Measurements from ENCODE around the gene SIGLEC5.

Gene SIGLEC5

DNA sequence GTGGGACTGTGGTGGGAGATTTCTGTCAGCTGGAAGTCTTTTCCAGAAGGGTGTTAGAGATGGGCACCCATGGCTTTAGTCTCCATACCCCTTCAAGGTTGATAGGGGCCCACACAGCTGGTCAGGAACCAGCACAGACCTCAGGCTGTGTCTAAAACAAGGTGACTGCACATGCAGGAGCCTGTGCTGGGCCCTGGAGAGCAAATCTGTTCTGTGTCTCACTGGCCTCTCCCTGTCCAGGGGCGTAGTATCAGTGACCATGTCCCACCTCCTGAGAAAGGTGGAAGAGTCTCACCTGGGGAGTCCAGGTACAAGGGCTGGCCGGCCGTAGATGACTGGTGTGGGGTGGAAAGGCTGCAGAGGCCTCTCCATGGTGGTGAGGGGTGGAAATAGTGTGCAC, 39.8 kb downstream of the SIGLEC5 start:
- DNase-seq (ENCODE audit: low read depth in 2 of 3, low spot score in 1 of 3) = no peak

DNA sequence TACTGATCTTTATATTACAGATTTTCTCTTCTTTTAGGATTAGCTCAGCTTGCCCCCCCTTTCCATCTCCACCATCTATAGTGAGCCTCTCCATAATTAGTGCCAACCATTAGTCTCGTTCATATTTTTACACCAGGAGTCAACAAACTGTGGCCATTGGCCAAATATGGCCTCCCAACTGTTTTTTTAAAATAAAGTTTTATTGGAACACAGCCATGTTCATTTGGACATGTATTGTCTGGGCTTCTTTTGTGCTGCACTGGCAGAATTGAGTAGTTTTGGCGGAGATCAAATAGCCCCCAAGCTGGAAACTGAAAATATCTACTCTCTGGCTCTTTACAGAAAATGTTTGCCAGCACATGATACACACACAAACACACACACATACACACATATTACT, 40.7 kb downstream of the SIGLEC5 start:
- DNase-seq (ENCODE audit: low read depth in 2 of 3, low spot score in 1 of 3) = no peak

DNA sequence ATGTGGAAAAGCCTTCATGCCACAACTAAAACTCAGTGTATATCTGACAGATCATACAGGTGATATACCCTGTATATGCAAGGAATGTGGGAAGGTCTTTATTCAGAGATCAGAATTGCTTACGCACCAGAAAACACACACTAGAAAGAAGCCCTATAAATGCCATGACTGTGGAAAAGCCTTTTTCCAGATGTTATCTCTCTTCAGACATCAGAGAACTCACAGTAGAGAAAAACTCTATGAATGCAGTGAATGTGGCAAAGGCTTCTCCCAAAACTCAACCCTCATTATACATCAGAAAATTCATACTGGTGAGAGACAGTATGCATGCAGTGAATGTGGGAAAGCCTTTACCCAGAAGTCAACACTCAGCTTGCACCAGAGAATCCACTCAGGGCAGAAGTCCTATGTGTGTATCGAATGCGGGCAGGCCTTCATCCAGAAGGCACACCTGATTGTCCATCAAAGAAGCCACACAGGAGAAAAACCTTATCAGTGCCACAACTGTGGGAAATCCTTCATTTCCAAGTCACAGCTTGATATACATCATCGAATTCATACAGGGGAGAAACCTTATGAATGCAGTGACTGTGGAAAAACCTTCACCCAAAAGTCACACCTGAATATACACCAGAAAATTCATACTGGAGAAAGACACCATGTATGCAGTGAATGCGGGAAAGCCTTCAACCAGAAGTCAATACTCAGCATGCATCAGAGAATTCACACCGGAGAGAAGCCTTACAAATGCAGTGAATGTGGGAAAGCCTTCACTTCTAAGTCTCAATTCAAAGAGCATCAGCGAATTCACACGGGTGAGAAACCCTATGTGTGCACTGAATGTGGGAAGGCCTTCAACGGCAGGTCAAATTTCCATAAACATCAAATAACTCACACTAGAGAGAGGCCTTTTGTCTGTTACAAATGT, 42.7 kb downstream of the SIGLEC5 start:
- no peak for DNase-seq (ENCODE audit: low read depth in 2 of 3, low spot score in 1 of 3)

DNA sequence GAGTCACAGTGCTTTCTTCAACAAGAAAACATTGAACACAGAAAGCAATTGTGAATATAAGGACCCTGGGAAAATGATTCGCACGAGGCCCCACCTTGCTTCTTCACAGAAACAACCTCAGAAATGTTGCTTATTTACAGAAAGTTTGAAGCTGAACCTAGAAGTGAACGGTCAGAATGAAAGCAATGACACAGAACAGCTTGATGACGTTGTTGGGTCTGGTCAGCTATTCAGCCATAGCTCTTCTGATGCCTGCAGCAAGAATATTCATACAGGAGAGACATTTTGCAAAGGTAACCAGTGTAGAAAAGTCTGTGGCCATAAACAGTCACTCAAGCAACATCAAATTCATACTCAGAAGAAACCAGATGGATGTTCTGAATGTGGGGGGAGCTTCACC, 43.4 kb downstream of the SIGLEC5 start:
- DNase-seq (ENCODE audit: low read depth in 2 of 3, low spot score in 1 of 3) = no peak

DNA sequence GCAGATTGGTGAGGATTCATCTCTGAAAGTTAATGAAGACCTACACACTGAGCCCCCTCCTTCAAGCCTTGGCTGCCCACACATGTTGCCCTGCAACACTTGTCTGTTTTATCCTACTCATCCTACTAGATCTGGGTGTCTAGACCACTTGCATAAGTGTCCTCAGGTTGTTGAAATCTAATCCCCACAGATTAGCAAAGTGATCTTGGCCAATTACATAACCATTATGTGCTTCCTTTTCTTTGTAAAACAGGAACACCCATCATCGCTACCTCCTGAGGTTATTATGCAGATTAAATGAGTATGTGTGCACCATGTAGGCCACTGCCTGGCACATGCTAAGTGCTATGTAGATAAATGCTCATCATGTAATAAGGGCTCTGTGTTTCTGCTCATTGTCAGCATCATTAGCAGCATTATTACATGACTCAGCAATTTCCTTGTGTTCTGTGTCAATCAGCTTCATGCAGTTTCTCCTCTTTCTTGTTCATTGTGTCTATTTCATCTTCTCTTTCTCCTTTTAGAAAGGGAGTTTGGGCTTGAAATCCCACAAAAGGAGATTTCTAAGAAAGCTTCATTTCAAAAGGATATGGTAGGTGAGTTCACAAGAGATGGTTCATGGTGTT, 44.0 kb downstream of the SIGLEC5 start:
- DNase-seq (ENCODE audit: low read depth in 2 of 3, low spot score in 1 of 3) = no peak

DNA sequence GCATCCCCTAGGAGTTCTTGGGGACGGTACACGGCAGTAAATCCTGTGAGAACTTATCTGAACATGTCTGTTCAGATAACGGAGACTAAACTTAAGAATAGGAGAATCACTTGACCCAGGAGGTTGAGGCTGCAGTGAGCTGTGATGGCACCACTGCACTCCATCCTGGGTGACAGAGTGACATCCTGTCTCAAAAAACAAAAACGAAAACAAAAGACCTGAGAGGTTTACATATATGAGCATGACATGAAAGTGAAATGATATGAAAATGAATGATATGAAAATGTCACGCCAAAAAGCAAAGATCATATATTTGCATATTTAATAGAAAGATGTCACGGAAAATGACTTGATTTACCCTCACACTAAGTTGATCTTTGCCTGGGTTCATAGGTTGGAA, 53.4 kb downstream of the SIGLEC5 start:
- DNase-seq (ENCODE audit: low read depth in 2 of 3, low spot score in 1 of 3) = no peak

DNA sequence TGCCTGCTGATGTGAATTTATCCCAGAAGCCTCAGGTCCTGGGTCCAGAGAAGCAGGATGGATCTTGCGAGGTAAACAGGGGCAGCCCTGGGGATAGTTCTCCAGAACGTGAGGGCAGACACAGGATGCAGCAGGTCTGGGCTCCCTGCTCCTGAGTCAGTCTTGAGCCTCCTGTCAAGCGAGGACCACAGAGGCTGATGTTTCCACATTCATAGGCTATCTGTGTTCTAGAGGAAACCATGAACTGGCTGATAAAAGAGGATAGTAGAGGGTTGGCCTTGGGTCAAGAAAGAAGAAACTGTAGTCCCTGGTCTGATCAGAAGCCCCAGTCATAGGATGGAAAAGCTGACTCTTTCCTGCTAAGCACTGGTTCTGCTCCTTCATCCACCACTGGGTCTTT, 56.9 kb downstream of the SIGLEC5 start:
- no peak for DNase-seq (ENCODE audit: low read depth in 2 of 3, low spot score in 1 of 3)

DNA sequence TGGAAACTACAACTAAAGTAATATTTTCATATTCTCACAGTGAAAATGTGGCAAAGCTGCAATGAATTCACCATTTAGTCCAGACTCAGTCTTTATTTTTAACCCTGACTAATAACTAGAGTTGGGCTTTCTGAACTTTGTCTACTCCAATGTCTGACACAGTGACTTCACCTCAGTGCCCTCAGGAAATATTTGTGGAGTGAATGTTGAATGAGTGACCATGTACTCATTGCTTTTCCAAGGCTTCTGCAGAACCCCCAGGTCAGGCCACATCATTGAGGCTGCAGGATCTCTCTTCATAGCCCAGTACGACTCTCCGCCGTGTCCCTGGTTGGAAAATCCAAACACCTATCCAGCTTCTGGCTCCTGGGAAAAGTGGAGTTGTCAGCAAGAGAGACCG, 57.3 kb downstream of the SIGLEC5 start:
- no peak for DNase-seq (ENCODE audit: low read depth in 2 of 3, low spot score in 1 of 3)

DNA sequence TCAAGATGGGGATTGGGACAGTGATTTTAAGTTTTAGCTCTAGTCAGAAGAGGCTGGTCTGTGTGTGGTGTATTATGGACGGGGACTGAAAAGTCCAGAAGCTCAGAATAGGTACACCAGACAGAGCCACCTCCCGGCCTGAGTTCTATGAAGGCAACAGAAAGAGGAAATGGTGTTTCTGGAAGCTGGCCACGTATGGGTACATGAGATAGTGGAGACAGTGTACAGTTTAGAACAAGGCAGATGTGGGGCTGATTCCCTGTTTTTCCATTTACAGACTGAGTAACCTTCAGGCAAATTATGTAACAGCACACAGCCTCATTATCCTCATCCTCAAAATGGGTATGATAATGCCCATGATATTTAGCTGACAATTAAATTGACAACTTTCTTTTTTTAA, 57.8 kb downstream of the SIGLEC5 start:
- DNase-seq (ENCODE audit: low read depth in 2 of 3, low spot score in 1 of 3) = no peak

DNA sequence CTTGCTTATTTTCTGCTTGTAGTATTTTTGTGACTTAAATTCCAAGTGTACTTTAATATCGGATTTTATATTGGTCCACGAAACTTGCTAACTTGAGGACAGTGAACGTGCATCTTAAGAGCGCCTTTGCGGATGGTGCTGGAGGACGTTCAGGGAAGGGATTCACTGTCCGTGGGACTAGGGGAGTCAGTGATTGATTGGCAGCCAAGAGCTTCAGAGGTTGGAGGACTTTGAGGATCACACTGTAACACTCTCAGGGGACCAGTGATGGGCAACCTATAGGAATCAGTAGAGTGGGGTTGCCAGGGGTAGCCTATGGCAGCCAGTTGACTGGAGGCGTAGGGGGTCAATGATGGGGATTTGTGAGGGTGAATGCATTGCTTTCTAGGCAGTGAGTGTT, 58.6 kb downstream of the SIGLEC5 start:
- no peak for DNase-seq (ENCODE audit: low read depth in 2 of 3, low spot score in 1 of 3)

DNA sequence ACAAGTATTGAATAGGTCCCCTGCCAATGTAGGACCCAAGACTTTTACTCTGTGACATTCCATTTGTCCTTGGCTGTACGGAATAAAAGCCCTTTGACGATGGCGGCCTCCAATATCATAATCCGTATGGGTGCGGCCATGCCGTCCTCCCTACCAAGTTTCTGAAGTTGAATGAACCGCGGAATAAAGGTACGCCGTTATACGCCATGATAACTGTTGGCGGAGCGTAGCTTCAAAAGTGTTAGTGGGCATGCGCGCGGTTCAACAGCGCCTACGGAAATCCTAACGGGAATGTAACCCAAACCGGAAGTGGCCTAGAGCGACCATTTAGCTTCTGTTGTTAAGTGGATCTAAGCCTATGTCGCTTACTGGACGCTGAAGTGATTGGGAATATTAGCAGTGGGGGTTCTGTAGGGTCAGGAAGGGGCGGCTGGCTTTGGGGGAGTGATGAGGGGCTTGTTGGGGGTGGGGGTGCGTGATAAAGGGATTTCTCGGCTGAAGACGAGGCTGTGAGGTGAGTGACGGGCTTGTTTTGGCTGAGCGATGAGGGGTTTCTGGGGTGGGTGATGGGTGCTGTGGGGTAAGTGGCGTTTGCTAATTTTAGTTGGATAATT, 59.1 kb downstream of the SIGLEC5 start, which contains the start of gene ZNF175:
ZNF175 (plus strand) TSS at position 322 of the 614 bp plus-strand sequence. CDS start 2,047 bp downstream, outside the sequence.
- peak; percentile 82 to 90 (median 84) for DNase-seq (ENCODE audit: low read depth in 2 of 3, low spot score in 1 of 3)

DNA sequence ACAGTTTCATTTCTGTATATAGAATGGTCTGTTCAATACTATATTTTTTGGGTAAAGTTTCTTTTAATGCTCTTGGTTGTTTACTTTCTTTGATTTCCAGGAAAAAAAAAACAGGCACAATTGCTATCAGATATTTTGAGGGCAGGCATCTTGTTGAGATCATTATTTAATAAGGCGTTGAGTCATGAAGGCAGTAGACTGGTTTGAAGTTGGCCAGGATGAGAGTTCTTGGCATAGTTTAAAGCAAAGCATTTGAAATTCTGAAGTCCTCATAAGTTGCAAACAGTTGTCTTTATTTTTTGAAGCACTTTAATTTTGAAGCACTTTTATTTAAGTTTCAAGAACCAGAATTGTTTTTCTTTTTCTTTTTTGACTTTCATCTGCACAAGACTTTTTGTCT, 61.7 kb downstream of the SIGLEC5 start:
- DNase-seq (ENCODE audit: low read depth in 2 of 3, low spot score in 1 of 3) = no peak

DNA sequence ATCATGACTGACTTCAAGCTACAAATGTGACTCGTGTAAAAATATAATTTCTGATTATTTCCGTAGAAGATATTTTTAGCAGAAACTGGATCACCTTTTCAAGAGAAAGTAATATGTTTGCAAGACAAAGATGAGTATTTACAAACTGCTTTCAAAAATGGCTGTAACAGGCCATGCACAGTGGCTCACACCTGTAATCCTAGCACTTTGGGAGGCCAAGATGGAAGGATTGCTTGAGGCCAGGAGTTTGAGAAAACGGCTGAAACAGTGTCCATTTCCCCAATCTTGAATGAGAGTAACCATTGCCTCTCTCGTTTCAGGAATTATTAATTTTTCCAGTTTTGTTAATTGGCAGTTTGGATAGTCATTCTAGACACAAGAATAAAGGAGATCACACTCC, 62.6 kb downstream of the SIGLEC5 start:
- DNase-seq (ENCODE audit: low read depth in 2 of 3, low spot score in 1 of 3) = no peak

DNA sequence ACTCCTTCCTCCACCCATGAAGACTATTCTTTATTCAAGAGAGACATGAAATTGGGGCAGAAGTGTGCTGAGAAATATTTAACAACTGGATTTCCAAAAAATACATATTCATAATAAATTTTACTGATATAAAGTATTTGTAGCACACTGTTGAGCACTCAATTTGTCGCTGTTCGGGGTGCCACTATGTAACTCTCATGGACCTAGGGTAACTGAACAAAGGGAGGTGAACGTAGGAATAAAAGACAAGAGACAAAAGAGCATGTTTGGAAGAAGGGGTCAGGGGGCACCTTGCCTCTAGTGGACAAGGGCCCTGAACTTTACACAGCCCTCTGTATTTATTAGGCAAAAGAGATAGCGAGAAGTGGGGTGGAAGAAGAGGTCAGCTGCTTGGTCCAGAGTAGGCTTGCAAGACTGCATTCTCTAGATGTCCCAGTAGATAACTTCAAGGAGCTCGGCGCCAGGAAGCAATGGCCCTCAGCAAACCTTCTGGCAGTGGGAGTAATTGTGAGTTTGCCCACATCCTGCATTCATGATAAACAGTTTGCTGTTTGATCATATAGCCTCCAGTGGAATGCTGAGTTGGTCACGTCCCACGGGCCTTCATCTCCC, 63.6 kb downstream of the SIGLEC5 start:
- DNase-seq (ENCODE audit: low read depth in 2 of 3, low spot score in 1 of 3) = no peak

DNA sequence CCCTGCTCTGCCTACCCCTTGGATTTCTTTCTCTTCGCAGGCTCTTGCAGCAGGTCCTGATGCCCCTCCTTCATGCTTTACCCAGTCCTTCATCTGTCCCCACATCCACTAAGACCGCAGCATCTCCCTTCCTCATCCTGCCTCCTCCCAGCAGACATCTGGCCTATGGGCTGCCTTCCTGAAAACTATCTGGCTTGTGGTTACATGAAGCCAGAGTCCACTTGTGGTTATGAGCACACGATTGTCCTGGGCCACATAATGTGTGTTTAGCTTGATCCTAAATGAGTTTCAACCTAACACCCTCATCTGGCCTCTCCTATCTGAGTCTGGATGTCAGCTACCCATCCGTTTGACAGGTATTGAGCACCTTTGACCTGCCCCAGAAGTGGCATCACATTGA, 64.6 kb downstream of the SIGLEC5 start:
- no peak for DNase-seq (ENCODE audit: low read depth in 2 of 3, low spot score in 1 of 3)

DNA sequence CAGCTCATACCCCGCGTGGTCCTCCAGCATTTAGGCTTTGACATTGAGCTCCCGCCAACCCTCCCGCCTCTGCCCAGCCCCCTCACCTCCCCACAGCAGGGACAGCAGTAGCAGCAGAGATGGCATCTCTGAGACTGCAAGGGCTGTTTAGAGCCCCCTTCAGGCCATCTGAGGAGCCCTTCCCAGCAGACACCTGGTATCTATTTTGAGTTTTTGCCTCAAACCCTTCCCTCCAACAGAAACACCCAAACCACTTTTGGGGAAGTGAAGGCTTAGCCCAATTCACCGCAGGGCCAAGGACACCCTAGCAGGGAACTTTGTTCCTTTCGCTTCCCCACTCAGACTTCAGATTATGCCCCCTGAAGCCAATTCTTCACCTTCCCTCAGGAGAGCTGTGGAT, 65.4 kb downstream of the SIGLEC5 start:
- no peak for DNase-seq (ENCODE audit: low read depth in 2 of 3, low spot score in 1 of 3)

Measured in stimulated activated CD4-positive, alpha-beta T cell treated with anti-CD3 and anti-CD28 coated beads, Interleukin-12 subunit alpha, Interleukin-12 subunit beta, amount 100 ng/mL, for 48 hours (primary cell).